OCI-LY7 (cell line): ENCODE measurements around the gene SLC25A26.

Experiments used
- EZH2phosphoT487 ChIP-seq: fragments of 200-600 bp; sonication (generic); IDR thresholded peaks from 2 replicates; pipeline ENCODE4 v1.6.1; 2018; ENCODE audit warnings: low read depth, borderline replicate concordance, mild to moderate bottlenecking, mixed run types, antibody characterized with exemption, low read length, moderate library complexity, mixed read lengths
- TF ChIP-seq, protein P1 (sequence below): fragments of 200-600 bp; sonication (generic); conservative IDR thresholded peaks from 2 replicates; pipeline ENCODE4 v1.5.1; 2014; ENCODE audit warnings: mild to moderate bottlenecking, antibody characterized with exemption, low read length, moderate library complexity, mixed read lengths

GRCh38 chr3:66280304-66280703 is 59.5 kb downstream of the SLC25A26 start:
- TF ChIP-seq, protein P1, sequence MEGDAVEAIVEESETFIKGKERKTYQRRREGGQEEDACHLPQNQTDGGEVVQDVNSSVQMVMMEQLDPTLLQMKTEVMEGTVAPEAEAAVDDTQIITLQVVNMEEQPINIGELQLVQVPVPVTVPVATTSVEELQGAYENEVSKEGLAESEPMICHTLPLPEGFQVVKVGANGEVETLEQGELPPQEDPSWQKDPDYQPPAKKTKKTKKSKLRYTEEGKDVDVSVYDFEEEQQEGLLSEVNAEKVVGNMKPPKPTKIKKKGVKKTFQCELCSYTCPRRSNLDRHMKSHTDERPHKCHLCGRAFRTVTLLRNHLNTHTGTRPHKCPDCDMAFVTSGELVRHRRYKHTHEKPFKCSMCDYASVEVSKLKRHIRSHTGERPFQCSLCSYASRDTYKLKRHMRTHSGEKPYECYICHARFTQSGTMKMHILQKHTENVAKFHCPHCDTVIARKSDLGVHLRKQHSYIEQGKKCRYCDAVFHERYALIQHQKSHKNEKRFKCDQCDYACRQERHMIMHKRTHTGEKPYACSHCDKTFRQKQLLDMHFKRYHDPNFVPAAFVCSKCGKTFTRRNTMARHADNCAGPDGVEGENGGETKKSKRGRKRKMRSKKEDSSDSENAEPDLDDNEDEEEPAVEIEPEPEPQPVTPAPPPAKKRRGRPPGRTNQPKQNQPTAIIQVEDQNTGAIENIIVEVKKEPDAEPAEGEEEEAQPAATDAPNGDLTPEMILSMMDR = no peak
- no peak for TF ChIP-seq EZH2phosphoT487
